Activated T-cell treated with anti-CD3 and anti-CD28 coated beads, Interleukin-2, amount 50 U/mL, for 1 hour (primary cell): Measurements from ENCODE around the gene COL10A1.

Experiments
- DNase-seq: peaks from one replicate; pipeline ENCODE4 v3.0.0-alpha.2; 2020

COL10A1 gene

GRCh38 chr6:116078522-116078921 is 47.4 kb downstream of the COL10A1 start:
- no peak for DNase-seq

GRCh38 chr6:116074732-116075390 is 51.1 kb downstream of the COL10A1 start:
- no peak for DNase-seq

- DNase-seq = no peak
Observed at GRCh38 chr6:116073765-116074440, 52.0 kb downstream of the COL10A1 start.

GRCh38 chr6:116072368-116072767 is 53.6 kb downstream of the COL10A1 start:
- no peak for DNase-seq

- no peak for DNase-seq
Observed at GRCh38 chr6:116070616-116071389, 55.1 kb downstream of the COL10A1 start.

GRCh38 chr6:116070101-116070500 is 55.8 kb downstream of the COL10A1 start:
- no peak for DNase-seq
